NOMO-1 treated with DMSO at 0.1 percent for 48 hours (cell line): ENCODE measurements around the gene LRRC18.
A peak's percentile ranks its signal among the peaks of the same experiment; 100 is the strongest.

Experiments used
- DNase-seq: peaks from one replicate; lab custom pipeline; 2025; ENCODE audit not compliant: unreplicated experiment; lab: John Stamatoyannopoulos, UW

Gene LRRC18

DNA sequence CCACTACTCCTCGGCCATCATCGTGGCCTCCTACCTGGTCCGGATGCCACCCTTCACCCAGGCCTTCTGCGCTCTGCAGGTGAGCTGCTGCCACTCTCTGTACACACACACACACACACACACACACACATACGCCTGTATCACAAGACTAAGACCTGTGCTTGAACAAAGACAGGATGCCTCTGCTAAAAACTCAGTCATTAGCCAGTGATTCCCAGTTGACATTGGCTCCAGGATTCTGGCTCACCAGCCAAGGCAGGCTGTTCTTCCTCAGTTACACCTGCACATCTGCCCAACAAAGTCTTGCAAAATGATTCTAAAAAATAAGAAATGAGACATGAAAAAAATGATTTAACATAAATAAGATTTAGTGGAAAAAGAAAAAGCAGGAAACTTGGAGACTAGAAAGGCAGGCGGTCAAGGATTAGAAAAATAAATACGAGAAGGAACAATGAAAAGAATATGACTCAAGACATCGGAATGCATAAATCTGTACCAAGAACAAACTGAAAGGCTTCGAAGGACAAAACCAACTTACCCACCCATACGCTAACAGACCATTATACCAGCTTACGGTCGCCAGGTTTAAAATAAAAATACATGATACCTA lies 7.4 kb upstream of the LRRC18 start:
- DNase-seq: no peak

DNA sequence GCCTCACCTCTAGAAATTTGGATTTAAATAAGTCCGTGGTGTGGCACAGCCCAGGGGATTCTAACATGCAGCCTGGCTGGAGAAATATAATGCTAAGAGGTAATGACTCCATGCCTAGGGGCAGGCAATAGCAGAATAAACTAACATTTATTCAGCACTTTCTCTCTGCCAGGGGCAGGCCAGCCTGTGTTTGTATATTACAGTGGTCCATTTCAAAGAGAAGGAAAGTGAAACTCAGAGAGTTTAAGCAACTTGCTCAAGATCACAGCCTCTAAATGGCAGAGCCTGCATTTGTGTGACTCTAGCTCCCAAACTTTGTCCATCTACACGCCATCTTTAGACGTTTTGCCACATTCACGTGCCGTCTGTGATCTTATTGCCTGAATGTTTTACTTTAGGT lies 6.7 kb upstream of the LRRC18 start:
- no peak for DNase-seq

DNA sequence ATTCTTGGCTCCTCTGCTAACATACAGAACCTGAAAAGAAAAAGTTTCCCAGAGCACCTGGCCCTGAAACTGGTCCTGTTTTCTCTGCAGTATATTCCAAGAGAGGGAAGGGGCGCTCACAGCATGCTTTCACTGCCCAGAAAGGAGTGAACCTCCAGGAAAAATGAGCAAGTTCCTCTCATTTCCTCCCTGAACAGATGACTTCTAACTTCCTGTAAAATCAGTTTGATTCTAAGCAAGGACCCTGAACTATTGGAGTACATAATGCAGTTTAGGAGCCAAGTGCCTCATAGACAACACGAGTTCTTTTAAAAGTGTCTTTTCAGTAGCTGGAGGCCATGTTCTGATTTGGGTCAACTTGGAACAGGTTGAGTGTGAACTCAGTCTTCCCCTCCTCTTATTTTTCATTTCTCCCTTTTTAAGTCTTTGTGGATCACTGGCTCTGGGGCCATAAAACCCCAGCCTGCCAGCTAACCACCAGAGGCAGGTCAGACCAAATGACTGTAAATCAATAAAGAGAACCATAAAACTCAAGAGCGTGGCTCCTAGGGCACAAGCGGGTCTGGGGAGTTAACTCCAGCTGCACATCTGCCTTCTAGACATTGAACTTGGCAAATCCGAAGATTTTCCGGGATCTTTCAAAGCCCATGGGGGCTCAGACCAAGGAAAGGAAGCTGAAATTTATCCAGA lies 5.9 kb upstream of the LRRC18 start:
- DNase-seq: no peak

DNA sequence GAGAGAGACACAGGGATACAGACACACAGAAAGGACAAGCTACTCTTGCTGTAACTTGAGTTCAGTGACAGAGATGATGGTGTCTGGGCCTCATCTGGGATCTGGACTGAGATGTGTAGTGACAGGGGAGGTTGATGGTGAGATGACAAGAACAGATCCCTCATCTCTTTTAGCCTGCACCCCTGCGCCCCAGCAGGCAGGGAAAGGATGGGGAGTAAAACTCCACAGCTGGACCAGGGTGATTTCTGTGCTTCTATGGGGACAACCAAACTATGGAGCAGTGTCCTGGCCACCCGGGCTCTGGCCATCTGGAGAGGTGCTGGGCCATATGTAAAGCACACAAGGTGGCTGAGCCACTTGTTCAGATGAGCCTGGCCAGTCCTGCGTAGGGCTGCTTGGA lies 4.5 kb upstream of the LRRC18 start:
- no peak for DNase-seq

DNA sequence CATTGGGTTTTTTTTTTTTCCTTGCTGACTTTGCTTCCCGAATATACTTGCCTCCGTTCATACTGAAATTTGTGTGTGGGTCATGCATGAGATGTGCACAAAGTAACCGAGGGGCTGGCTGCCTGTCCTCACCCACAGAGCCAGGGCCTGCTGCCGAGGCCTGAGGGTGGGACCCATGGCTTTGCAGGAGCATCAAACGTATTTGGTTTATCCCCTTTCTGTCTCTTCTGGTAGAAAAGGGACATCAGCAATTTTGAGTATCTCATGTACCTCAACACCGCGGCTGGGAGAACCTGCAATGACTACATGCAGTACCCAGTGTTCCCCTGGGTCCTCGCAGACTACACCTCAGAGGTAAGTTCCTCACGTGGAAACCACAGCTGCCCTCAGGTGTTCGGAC lies 3.5 kb upstream of the LRRC18 start:
- no peak for DNase-seq

DNA sequence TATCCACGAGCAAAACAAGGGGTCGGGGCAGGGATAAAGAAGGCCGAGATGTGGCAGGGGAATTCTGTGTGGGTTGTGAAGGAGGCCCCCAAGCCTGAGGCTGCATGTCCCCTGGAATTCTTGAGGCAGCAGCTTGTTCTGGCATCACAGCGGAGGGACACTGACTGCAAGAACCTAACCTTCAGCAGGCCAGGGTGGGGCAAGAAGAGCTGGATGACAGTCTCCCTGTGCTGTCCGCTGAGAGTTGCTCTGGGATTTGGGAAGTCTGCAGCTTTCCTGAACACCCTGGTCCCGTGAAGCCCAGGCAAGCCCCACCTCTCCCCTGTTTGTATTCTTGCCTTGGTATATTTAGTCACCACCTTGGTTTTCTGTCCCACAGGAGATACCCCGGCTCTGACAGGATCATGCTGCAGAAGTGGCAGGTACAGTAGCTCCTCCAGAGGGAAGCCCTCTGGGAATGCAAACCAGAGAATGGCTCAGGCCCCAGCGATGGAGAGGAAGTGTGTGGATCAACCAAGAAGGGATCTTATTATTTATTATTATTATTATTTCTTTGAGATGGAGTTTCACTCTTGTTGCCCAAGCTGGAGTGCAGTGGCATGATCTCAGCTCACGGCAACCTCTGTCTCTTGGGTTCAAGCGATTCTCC lies 1.9 kb upstream of the LRRC18 start:
- DNase-seq: no peak

DNA sequence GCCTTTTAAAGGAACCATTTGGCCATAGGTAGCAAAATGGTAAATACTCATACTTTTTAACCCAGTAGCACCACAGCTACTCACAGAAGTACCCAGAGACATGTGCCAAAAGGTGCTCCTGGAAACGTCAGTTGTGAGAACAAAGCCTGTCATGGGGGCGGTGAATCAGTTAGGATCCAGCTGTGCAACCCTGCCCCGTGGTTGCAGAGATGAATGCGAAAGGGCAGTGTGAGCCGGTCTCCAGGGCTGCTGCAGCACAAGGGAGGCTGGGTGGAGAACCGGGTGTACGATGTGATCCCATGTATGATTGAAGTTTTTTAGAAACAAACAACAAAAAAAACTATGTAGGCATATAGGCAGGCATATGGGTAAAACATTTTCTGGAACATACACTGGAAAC lies 1.3 kb upstream of the LRRC18 start:
- no peak for DNase-seq

DNA sequence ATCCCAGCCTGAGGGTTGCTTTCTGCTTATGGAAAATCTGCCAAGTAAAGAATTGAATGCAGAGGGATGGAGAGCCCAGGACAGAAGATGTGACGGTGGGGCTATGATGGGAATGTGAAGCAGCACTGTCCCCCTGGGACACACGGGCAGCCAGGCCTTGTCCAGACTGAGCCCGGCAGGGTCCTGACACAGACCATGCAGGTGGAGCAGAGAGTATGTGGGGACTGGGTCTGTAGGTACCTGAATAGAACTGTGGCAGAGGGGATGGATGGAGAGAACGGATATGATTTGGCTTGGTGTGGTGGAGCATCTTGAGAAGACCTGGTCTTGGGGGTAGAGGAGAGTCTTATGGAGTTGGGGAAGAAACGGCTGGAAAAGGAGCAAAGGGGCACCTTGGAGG lies 732 bp upstream of the LRRC18 start:
- DNase-seq: no peak

DNA sequence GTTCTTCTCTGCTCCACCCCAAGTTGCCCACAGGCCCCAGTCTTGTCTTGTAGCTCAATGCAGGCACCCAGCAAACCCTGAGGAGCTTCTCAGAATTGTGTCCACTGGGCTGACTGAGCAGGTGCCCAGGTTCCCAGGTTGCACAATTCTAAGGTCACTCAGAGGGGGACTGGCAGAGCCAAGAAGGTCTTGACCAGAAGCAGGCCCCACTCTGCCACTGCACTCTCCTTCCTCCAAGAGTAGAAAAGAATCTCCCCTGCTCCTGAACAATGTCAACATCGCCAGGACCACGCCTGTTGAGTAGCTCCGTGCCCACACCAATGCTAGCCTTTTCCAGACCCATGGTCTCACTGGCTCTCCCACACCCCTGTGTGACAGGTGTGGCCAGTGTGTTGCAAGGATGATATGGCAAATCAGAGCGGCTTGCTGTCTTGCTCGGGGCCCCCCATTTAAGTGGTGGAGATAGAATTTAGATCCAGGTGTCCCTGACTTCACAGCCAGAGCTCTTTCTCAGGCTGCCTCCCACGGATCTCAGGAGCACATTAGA lies 577 bp downstream of the LRRC18 start:
- DNase-seq: no peak

DNA sequence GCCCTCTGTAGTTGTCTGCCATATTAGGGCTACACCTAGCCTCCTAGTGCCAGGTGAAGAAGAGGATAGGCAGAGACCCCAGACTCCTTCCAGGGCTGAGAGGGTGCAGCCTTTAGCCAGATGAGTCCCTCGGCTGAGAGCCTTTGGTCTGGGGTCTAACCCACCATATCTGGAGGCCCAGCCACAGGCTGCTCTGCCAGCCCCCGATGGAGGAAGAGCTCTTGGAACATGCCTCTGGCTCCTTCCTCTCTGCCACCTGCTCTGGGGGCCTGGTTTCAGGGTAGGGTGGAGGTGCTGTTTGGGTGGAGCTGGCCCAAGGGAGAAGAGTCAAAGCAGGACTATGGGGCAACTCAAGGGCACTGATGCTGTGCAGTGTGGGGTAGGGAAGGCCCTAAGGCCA lies 1.4 kb downstream of the LRRC18 start:
- no peak for DNase-seq

DNA sequence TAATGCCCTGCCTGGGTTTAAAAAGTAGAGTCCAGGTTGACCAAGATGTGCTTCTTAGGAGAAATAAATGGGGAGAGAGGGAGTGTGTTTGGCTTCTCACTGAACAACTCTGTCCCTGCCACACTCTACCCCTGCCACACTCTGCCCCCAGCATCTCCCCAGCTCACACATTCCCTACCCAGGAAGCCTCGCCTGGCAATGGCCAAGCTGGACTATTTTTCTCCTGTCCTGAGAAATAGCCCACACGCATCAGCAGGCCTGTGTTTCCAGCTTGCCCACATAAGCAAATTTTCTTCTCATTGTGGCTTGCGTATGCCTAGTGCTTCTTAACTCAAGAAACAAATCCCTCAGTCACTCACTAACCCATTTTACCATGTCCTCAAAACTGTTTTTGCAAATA lies 1.8 kb downstream of the LRRC18 start:
- DNase-seq: no peak

DNA sequence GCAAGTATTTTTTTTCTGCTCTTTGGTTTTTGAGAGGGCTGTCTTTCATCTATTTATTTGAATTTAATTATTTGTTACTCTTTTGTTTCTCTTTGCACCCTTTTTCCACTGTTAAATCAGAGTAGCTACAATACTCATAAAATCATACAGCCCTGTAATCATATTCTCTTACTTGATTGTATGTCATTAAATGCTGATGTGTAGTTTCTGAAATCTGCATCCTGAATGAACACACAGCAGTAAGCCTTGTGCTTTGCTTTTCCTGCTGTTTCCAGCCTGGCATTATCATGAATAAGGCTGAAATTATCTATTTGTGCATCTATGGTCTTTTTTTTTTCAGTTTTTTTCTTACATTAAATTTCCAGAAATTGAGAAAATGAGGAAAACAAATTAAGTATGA lies 4.1 kb downstream of the LRRC18 start:
- DNase-seq: no peak

DNA sequence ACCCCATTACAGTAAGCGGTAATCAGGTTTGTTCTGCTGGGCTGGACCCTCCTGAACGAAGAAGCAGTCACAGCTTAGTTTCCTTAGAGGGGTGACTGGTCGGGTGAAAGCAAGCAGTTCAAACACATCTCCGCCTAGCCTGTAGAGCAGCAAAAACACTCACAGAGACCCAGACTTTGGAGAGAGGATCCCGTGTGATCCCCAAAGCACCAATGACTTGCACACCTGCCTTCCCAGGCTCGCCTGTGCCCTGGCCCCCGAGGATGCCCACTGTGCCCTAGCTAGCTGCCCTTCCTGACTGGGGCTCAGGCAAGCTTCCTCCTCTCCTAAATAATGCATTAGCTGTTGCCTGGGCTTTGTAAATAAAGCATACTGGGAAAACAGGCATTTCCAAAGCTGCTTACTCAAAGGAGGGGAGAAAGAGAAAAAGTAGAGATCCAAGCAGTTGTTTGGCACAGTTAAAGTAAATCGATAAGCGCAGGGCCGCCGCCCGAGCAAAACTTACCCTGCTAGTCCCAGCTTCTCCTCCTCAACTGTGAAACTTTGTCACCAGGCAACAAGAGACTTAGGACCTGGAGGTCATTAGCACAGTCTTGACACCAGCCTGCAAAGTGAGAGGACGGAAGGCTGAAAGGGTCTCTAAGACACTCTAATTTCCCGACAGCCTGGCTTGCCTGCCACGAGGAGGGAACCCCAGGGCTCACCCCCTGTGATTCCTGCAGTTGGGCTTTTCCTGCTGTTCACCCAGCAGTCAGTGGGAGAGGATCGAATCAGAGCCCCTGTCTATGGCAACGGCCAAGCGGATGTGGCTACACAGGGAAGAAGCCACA lies 4.8 kb downstream of the LRRC18 start:
- no peak for DNase-seq

DNA sequence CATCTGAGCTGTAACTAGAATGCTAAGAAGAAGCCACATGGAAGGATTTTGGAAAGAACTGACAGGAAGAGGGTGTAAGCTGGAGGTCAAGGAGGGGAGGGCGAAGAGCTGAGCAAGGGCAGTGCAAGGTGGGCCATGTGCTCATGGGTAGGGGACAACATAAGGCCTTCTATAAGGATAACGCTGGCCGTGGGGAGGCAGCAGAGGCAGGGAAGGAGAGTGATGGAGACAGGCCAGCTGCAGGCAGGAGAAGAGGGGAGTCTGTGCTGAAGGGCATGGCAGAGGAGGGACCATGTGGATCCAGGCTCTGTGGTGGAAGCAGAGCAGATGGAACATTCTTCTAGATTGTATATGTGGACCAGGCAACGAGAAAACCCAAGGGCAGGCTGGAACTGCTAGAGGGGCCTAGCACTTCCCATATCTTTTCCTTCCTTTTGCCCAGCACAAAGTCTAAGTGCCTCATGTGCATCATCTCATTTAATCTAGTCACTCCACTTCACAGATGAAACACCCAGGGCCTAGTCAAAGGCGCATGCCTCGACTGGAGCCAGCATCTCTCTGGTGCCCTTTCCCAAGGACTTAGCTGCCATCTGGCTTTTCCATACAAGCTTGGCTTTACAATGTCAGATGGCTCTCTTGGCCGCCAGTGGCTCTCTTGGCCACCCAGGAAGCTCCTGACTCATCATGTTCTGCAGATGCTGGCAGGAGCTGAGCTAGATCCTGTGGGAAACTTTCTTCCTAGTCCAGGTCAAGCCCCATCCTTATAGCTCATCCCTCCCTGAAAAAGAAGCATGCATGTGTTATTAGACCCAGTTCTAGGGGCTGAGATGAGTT lies 6.6 kb downstream of the LRRC18 start:
- DNase-seq: no peak

DNA sequence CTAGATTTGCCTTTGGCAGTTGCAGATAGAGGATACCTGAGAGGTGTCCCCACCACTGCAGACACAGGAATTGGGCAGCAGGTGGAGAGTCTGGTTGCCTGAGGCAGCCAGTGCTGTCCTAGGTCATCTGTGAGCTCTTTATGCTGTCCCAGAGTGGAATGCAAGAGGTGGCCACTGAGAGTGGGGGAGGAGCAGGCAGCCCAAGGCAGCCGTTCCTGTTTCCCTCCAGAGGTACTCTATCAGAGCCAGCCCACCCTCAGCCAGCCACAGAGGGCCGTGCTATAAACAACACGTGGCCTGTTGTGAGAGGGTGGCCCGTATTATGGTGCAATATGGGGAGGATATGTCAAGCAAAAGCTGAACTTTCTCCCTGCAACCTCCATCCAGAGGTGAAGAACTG lies 8.5 kb downstream of the LRRC18 start:
- DNase-seq: peak; percentile 39

DNA sequence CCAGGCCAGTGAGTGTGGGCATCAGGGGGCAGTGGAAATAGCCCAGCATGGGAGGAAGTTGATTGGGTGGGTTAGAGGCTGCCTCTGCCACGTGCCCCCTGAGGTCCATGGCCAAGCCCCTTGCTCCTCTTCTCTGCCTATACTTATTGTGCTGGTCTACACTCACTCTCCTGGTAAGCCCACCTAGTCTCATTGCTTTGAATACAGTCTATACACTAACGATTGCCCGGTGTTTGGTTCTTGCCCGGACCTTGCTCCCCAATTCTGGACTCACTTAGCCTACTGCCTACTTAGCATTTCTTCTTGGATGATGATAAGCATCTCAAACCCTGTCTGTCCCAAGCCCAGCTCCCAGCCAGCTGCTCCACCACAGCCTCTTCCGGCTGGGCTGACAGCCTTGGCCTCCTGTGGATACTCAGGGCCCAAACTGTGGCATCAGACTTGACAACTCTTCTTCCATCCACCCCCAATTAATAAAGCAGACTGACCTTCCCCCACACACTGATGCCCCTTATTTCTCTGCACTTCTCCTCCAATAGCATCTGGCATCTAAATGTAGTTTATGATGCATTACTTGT lies 10.1 kb downstream of the LRRC18 start:
- DNase-seq: no peak

DNA sequence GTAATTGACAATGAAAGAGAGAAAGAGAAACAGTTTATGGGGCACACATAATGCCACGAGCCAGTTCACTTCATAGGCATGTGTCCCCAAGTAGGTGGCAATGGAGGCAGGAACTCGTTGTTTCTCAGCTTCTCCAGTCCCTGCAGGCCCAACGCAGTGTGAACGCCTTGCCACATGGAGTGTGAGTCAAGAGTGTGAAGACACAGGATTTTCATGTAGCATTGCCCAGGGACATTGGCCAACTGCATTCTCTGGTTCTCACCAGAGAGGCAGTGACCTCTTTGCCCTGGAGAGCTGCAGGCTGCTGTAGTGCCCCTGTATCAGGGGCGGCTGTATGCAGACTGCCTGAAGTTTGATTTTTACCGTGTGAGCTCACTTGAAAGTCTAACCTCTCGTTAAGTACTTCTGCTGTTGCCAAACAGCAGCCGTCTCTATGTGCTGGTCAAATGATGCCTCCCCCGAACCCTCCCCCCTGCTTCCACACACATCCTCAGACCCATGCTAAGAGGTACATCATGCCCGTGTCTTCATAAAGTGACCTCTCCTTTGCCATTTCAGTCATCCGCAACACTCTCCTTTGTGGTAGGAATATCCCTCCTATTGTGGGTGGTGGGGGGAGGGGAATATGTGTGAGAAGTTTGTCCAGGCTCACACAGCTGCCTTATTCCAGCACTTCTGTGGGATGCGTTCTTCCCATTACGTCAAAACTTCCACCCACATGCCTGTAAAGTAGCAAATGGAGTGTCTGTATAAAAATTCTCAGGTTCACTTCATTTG lies 12.7 kb downstream of the LRRC18 start:
- DNase-seq: no peak

DNA sequence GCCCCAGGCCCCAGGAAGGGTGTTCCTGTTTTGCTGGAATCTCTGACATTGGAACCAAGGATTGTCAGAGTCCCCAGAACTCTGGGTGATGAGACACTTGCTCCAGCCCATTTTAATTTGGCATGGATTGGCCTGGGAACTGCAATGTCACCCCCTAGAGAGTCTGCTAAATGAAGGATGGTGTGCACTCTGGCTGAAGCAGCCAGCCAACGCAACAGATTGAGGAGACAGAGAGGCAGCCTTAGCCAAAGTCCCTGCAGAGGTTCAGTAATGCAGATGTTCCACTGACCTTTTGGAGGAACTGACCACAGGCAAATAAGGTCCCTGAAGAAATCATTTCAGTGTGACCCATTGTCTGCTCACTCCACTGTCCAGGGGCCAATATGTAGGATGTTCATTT lies 13.4 kb downstream of the LRRC18 start:
- no peak for DNase-seq

DNA sequence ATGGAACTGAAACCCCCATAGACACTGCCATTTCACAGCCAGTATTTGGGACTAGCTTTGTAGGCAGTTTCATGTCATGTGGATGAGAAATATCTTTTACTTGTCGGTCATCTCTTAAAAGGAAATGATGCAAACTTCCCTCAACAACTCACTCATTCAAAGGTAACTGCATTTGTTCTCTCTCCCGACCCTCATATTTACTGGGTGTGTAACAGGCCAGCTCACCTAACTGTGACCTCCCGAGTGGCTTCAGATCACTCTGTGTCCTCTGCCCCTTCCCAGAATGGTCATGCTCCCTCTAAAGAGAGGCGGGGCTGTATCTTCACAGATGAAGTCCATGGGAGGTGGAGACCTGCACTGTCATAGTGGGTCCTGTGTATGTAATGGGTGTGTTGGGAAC lies 14.7 kb downstream of the LRRC18 start:
- DNase-seq: no peak

DNA sequence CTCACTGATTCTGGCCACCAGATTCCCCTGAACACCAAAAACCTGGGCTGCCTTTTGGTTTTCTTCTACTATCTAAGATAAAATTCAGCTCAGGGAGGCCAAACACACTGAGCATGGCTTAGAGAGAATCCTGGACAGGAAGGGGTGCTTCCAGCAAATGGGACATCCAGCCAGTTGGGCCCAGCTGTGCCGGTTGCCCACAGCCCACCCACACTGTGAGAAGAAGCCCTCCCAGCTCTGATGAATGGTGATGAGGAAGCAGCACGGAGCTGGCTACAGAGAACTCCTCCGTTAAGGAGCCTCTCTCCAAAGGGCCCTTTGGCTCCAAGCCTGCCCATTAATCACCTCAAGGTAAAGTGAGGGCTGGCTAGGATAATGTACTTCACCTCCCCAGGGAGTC lies 15.9 kb downstream of the LRRC18 start:
- no peak for DNase-seq
